ENCODE measurements around the gene PTPRN2. TPM values are rescaled to one million over a fixed set of nuclear protein-coding genes. Genes with fewer than 3 reads are reported as not detected.

PTPRN2 gene
- total RNA-seq, 1 experiment from 2014 or later: 1.2 TPM

- Histone ChIP-seq H3K9me3 (replicated peaks) (peaks cover 13% of the 10 kb centered on the region), H3K4me1 (replicated peaks) (no peaks in the 10 kb centered on the region), H3K27ac (no peak overlapping the region), H3K4me3 (no peak overlapping the region), H3K36me3 (no peaks in the 10 kb centered on the region), H3K27me3 (replicated peaks) (no peaks in the 10 kb centered on the region)
- no peak for DNase-seq (ENCODE audit: low read depth in 1 of 2, low spot score in 2 of 2)
These were observed 775.7 kb downstream of the PTPRN2 start for GRCh38 chr7:157811946-157812345.

GRCh38 chr7:157809863-157810851 lies 777.5 kb downstream of the PTPRN2 start:
- no peaks in the 10 kb centered on the region for H3K4me1 ChIP-seq (replicated peaks)
- no peaks in the 10 kb centered on the region for H3K36me3 ChIP-seq
- no peak for DNase-seq (ENCODE audit: low read depth in 1 of 2, low spot score in 2 of 2)
- peaks cover 22% of the 10 kb centered on the region for H3K9me3 ChIP-seq (replicated peaks)
- H3K4me3 ChIP-seq: no peak overlapping the region
- H3K27me3 ChIP-seq (replicated peaks): no peaks in the 10 kb centered on the region
- H3K27ac ChIP-seq: no peak overlapping the region

GRCh38 chr7:157809154-157809862 lies 778.3 kb downstream of the PTPRN2 start:
- H3K4me1 ChIP-seq (replicated peaks): no peaks in the 10 kb centered on the region
- H3K27ac ChIP-seq: no peak overlapping the region
- peaks cover 22% of the 10 kb centered on the region for H3K9me3 ChIP-seq (replicated peaks)
- H3K36me3 ChIP-seq: no peaks in the 10 kb centered on the region
- DNase-seq (ENCODE audit: low read depth in 1 of 2, low spot score in 2 of 2): no peak
- H3K4me3 ChIP-seq: no peak overlapping the region
- no peaks in the 10 kb centered on the region for H3K27me3 ChIP-seq (replicated peaks)

- Histone ChIP-seq H3K4me3 (no peak overlapping the region), H3K36me3 (no peaks in the 10 kb centered on the region), H3K9me3 (replicated peaks) (peaks cover 21% of the 10 kb centered on the region), H3K27me3 (replicated peaks) (no peaks in the 10 kb centered on the region), H3K27ac (no peak overlapping the region), H3K4me1 (replicated peaks) (no peaks in the 10 kb centered on the region)
- DNase-seq (ENCODE audit: low read depth in 1 of 2, low spot score in 2 of 2): no peak
These were observed 779.6 kb downstream of the PTPRN2 start for GRCh38 chr7:157808042-157808441.

- no peak overlapping the region for H3K27ac ChIP-seq
- no peaks in the 10 kb centered on the region for H3K27me3 ChIP-seq (replicated peaks)
- no peak overlapping the region for H3K4me3 ChIP-seq
- no peak for DNase-seq (ENCODE audit: low read depth in 1 of 2, low spot score in 2 of 2)
- no peaks in the 10 kb centered on the region for H3K4me1 ChIP-seq (replicated peaks)
- H3K36me3 ChIP-seq: no peaks in the 10 kb centered on the region
- H3K9me3 ChIP-seq (replicated peaks): peaks cover 16% of the 10 kb centered on the region
These were observed 780.1 kb downstream of the PTPRN2 start for GRCh38 chr7:157807510-157807909.

GRCh38 chr7:157806711-157807110 lies 780.9 kb downstream of the PTPRN2 start:
- H3K27ac ChIP-seq: no peak overlapping the region
- H3K27me3 ChIP-seq (replicated peaks): no peaks in the 10 kb centered on the region
- H3K4me3 ChIP-seq: no peak overlapping the region
- H3K4me1 ChIP-seq (replicated peaks): no peaks in the 10 kb centered on the region
- no peaks in the 10 kb centered on the region for H3K36me3 ChIP-seq
- no peak for DNase-seq (ENCODE audit: low read depth in 1 of 2, low spot score in 2 of 2)
- H3K9me3 ChIP-seq (replicated peaks): peaks cover 22% of the 10 kb centered on the region

- no peaks in the 10 kb centered on the region for H3K4me1 ChIP-seq (replicated peaks)
- no peaks in the 10 kb centered on the region for H3K36me3 ChIP-seq
- no peaks in the 10 kb centered on the region for H3K27me3 ChIP-seq (replicated peaks)
- DNase-seq (ENCODE audit: low read depth in 1 of 2, low spot score in 2 of 2): no peak
- no peak overlapping the region for H3K27ac ChIP-seq
- H3K4me3 ChIP-seq: no peak overlapping the region
- H3K9me3 ChIP-seq (replicated peaks): peaks cover 22% of the 10 kb centered on the region
These were observed 781.9 kb downstream of the PTPRN2 start for GRCh38 chr7:157805713-157806112.

- Histone ChIP-seq H3K27me3 (replicated peaks) (no peaks in the 10 kb centered on the region), H3K4me1 (replicated peaks) (no peaks in the 10 kb centered on the region), H3K4me3 (no peak overlapping the region), H3K9me3 (replicated peaks) (peaks cover 19% of the 10 kb centered on the region; the same call in 1 of the 2 replicates), H3K36me3 (no peaks in the 10 kb centered on the region), H3K27ac (no peak overlapping the region)
- DNase-seq (ENCODE audit: low read depth in 1 of 2, low spot score in 2 of 2): no peak
These were observed 783.7 kb downstream of the PTPRN2 start for GRCh38 chr7:157803906-157804305.

- Histone ChIP-seq H3K9me3 (replicated peaks) (peaks cover 20% of the 10 kb centered on the region), H3K27ac (no peak overlapping the region)
- no peak for DNase-seq (ENCODE audit: low read depth in 1 of 2, low spot score in 2 of 2)
These were observed 785.5 kb downstream of the PTPRN2 start for GRCh38 chr7:157801971-157802675.

GRCh38 chr7:157801113-157801512 lies 786.5 kb downstream of the PTPRN2 start:
- no peak overlapping the region for H3K4me3 ChIP-seq
- no peaks in the 10 kb centered on the region for H3K36me3 ChIP-seq
- peaks cover 16% of the 10 kb centered on the region for H3K9me3 ChIP-seq (replicated peaks)
- no peaks in the 10 kb centered on the region for H3K4me1 ChIP-seq (replicated peaks)
- H3K27ac ChIP-seq: no peak overlapping the region
- DNase-seq (ENCODE audit: low read depth in 1 of 2, low spot score in 2 of 2): no peak
- H3K27me3 ChIP-seq (replicated peaks): no peaks in the 10 kb centered on the region

More at GRCh38 chr7:157801971-157802675, 785.5 kb downstream of the PTPRN2 start:
- no peak overlapping the region for H3K4me3 ChIP-seq
- H3K27me3 ChIP-seq (replicated peaks): no peaks in the 10 kb centered on the region
- H3K36me3 ChIP-seq: no peaks in the 10 kb centered on the region
- H3K4me1 ChIP-seq (replicated peaks): no peaks in the 10 kb centered on the region

GRCh38 chr7:157800281-157800680 lies 787.3 kb downstream of the PTPRN2 start:
- peaks cover 14% of the 10 kb centered on the region for H3K9me3 ChIP-seq (replicated peaks)
- H3K4me3 ChIP-seq: no peak overlapping the region
- H3K4me1 ChIP-seq (replicated peaks): no peaks in the 10 kb centered on the region
- H3K27me3 ChIP-seq (replicated peaks): no peaks in the 10 kb centered on the region
- H3K27ac ChIP-seq: no peak overlapping the region
- no peaks in the 10 kb centered on the region for H3K36me3 ChIP-seq
- DNase-seq (ENCODE audit: low read depth in 1 of 2, low spot score in 2 of 2): no peak

- H3K4me1 ChIP-seq (replicated peaks): no peaks in the 10 kb centered on the region
- no peaks in the 10 kb centered on the region for H3K36me3 ChIP-seq
- H3K4me3 ChIP-seq: no peak overlapping the region
- no peak for DNase-seq (ENCODE audit: low read depth in 1 of 2, low spot score in 2 of 2)
- H3K27me3 ChIP-seq (replicated peaks): no peaks in the 10 kb centered on the region
- peaks cover 16% of the 10 kb centered on the region for H3K9me3 ChIP-seq (replicated peaks)
- no peak overlapping the region for H3K27ac ChIP-seq
These were observed 788.4 kb downstream of the PTPRN2 start for GRCh38 chr7:157799076-157799685.

- H3K4me3 ChIP-seq: no peak overlapping the region
- no peak overlapping the region for H3K27ac ChIP-seq
- H3K36me3 ChIP-seq: no peaks in the 10 kb centered on the region
- peaks cover 17% of the 10 kb centered on the region for H3K9me3 ChIP-seq (replicated peaks)
- DNase-seq (ENCODE audit: low read depth in 1 of 2, low spot score in 2 of 2): no peak
- H3K4me1 ChIP-seq (replicated peaks): no peaks in the 10 kb centered on the region
- no peaks in the 10 kb centered on the region for H3K27me3 ChIP-seq (replicated peaks)
These were observed 790.3 kb downstream of the PTPRN2 start for GRCh38 chr7:157797361-157797760.
